GM12801 (cell line): ENCODE measurements around the gene ERFE.

Source experiments
- TF ChIP-seq, protein P1 (sequence below): IDR thresholded peaks from one replicate; pipeline ENCODE4 v1.5.1; 2011; ENCODE audit warnings: control low read depth; ENCODE audit not compliant: insufficient read length; ENCODE audit errors: extremely low read depth

ERFE gene

DNA sequence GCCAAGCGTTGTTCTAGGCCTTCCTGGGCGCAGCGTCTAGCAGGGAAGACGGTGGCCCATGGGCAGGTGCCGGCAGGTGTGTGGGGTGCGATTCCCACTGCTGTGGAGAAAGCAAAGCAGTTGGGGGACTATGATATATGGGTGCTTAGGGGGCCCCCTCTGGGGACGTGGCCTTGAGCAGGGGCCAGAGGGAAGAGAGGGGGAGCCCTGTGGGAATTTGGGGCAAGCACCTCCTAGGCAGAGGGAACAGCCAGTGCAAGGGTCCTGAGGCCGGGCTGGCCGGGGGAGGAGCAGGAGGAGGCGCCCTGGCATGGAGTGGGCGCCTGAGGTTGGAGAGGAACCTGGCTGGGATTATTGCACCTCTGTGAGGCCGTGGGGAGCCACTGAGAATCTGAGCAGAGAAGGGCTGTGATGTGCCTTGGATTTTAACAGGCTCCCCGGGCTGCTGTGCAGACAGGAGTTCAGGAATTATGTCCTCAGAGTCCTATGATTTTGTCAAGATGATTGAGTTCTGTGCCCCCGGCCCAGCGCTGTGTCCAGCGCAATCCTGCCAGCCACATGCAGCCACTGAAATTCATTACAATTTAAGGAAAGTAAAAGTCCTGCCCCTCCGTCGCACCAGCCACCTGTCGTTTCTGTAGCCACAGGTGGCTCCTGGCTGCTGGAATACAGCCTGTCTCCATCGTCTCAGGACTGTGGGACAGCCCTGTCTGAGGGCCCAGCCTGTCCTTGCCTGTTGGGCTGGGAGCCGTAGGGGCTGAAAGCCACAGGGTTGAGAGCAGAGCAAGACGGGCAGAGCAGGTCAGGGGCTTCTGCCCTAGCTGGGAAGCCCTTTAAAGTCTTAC, 29.4 kb upstream of the ERFE start:
- TF ChIP-seq, protein P1, sequence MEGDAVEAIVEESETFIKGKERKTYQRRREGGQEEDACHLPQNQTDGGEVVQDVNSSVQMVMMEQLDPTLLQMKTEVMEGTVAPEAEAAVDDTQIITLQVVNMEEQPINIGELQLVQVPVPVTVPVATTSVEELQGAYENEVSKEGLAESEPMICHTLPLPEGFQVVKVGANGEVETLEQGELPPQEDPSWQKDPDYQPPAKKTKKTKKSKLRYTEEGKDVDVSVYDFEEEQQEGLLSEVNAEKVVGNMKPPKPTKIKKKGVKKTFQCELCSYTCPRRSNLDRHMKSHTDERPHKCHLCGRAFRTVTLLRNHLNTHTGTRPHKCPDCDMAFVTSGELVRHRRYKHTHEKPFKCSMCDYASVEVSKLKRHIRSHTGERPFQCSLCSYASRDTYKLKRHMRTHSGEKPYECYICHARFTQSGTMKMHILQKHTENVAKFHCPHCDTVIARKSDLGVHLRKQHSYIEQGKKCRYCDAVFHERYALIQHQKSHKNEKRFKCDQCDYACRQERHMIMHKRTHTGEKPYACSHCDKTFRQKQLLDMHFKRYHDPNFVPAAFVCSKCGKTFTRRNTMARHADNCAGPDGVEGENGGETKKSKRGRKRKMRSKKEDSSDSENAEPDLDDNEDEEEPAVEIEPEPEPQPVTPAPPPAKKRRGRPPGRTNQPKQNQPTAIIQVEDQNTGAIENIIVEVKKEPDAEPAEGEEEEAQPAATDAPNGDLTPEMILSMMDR = no peak

DNA sequence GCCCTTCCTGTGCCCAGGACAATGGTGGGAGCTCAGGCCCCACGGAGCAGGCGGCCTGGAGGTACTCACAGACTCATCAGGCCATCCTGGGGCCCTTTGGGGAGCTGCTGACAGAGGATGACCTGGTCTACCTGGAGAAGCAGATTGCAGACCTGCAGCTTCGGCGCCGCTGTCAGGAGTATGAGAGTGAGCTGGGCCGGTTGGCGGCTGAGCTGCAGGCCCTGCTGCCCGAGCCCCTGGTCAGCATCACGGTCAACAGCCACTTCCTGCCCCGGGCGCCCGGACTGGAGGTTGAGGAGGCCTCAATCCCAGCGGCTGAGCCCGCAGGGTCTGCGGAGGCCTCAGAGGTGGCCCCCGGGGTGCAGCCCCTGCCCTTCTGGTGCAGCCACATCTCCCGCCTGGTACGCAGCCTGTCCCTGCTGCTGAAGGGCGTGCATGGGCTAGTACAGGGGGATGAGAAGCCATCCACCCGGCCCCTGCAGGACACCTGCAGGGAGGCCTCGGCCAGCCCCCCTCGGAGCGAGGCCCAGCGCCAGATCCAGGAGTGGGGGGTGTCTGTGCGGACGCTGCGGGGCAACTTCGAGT, 28.6 kb upstream of the ERFE start:
- TF ChIP-seq, protein P1 = no peak

DNA sequence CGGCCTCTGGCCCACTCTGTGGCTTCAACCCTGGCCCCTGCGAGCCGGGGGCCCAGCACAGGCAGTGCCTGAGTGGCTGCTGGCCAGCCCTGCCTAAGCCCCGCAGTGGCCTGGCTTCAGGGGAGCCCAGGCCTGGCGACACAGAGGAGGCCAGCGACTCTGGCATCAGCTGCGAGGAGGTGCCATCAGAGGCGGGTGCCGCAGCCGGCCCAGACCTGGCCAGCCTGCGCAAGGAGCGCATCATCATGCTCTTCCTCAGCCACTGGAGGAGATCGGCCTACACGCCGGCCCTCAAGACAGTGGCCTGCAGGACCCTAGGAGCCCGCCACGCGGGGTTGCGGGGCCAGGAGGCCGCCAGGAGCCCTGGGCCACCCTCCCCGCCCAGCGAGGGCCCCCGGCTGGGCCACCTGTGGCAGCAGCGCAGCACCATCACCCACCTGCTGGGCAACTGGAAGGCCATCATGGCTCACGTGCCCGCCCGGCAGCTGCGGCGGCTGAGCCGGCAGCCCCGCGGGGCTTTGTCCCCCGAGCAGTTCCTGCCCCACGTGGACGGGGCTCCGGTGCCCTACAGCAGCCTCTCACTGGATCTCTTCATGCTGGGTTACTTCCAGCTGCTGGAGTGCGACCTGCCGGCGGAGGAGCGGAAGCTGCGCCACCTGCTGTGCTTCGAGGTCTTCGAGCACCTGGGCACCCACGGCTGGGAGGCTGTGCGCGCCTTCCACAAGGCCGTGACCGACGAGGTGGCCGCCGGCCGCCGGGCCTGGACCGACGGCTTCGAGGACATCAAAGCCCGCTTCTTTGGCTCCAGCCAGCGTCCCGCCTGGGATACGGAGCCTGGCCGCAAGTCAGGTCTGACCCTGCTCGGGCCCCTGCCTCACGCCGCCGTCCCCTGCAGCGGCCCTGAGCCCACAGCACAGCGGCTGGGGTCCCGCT, 27.8 kb upstream of the ERFE start:
- TF ChIP-seq, protein P1 = no peak

DNA sequence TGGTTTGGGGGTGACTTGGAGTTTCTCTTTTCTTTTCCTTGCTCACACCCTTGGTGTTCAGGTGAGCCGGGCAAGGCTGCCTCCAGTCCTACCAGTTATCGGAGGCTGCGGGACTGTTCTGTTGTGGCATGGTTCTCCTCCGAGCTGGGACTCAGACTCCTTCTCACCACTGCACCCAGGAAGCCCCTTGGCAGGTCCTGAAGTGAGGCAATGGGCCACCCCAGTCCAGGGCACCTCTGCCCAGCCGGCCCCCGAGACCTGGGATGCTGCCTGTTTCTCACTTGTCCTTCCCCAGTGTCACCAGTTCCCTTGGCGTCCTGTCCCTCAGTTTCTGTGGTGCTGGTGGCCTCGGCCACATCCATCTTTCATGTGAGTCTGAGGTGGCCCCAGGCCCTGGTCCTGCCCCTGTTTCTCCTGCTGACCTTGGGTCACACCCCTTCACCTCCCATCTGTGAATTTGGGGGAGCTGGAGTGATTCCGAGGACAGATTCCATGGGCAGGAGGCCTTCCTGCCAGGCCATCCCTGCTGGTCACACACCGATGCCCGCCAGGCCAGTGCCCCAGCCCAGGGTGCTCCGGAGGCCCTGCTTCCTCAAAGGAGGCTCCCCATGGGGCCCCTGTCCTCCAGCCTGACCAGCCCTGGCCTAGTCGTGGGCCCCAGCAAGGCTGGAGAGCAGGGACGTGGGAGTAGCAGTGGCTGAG, 26.9 kb upstream of the ERFE start:
- TF ChIP-seq, protein P1 = no peak

DNA sequence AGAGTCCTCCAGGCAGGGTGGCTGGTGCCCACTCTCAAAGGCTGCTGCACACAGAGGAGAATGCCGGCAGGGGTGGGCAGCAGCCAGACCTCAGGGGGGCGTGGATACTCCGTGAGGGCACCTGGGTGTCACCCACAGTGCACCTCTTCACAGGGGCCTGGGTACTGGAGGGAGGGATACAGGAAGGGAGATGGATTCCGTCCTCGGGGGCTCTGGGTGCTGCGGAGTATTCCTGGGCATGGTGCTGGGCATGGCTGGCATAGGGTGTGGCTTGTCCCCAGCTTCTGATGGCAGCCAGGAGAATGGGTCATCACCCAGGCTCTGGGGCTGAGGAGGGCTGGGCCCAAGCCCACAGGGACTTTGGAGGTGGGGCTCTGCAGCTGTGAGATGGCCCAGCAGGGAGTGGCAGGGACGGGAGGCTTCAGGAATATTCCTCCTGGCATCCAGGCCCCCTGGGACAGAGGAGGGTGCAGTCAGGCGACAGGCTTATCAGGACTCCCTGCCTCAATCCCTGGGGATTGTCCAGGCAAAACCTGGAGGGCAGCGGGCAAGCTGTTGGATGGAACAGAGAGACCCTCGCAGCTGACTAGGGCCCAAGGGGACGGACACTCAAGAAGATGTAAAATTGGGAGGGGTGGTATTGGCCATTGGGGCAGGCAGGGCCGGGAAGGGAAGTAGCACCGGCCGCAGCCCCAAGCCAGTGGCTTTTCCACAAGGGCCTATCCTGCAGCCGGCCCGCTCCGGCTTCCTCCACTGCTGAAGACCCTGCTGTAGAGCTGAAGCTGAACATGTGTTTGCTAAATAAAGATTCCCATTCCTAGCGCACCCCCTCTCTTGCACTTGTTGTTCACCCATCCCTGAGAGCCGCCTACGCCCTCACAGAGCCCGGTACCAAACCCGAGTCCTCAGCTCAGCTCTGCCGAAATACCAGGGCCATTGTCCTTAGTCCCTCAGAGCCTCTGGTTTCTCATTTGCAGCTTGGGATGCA, 26.0 kb upstream of the ERFE start:
- TF ChIP-seq, protein P1 = no peak

DNA sequence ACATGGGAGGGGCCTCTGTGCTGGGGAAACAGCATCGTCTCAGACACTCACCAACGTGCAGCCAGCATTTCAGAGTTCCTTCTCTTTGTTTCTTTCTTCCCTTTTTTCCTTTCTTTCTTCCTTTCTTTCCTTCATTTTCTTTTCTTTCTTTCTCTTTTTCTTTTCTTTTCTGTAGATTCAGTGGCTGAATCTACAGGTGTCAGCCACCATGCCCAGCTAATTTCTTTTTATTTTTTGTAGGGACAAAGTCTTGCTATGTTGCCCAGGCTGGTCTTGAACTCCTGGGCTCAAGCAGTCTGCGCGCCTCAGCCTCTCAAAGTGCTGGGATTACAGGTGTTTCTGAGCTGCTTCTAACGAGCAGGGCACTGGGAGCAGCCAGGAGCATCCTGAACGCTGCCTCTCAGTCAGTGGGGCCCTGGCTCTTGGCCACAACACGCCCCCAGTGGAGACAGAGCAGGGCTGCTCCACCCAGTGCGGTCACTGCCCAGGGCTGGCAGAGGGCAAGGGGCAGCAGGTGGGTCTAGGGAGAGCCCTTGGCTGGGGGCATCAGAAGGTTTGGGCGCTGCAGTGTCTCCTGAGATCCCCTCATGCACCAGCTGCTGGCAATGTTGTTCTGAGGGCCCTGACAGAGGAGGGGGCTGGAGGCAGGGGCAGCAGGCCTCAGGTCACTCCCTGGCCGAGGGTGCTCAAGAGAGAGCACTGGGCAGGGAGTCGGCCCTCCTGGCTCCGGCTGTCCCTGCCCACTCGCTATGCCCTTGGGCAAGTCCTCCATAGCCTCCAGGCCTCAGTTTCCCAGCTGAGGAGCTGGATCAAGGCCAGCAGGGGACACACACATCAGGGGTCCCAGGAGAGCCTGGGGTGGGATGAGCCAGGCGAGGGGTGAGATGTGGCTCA, 25.0 kb upstream of the ERFE start:
- TF ChIP-seq, protein P1 = no peak
